Mucosa of rectum (tissue), 2 donors: ENCODE data around the gene ARHGDIB.
A peak's percentile ranks its signal among the peaks of the same experiment; 100 is the strongest.

Experiments used
- H3K27ac ChIP-seq, 2 donors: one replicate each; pipeline ENCODE4 v1.7.0; 2013; ENCODE audit warnings: inconsistent platforms in 2 of 2, low read depth in 2 of 2, low read length in 2 of 2
- H3K27me3 ChIP-seq, 2 donors: one replicate each; pipeline ENCODE4 v1.7.0; 2013; ENCODE audit warnings: low read length in 2 of 2; ENCODE audit not compliant: control insufficient read depth in 2 of 2, insufficient read depth in 2 of 2
- H3K36me3 ChIP-seq, 2 donors: one replicate each; pipeline ENCODE4 v1.7.0; 2013; ENCODE audit warnings: low read length in 2 of 2; ENCODE audit not compliant: control insufficient read depth in 2 of 2, insufficient read depth in 2 of 2
- H3K4me1 ChIP-seq, 2 donors: one replicate each; pipeline ENCODE4 v1.7.0; 2013; ENCODE audit warnings: low read length in 2 of 2, mild to moderate bottlenecking in 1 of 2; ENCODE audit not compliant: control insufficient read depth in 2 of 2, insufficient read depth in 2 of 2
- H3K4me3 ChIP-seq, 2 donors: one replicate each; pipeline ENCODE4 v1.7.0; 2013; ENCODE audit warnings: low read length in 2 of 2
- H3K9ac ChIP-seq, 2 donors: one replicate each; pipeline ENCODE4 v1.7.0; 2013; ENCODE audit warnings: low read length in 2 of 2, low read depth in 1 of 2, mild to moderate bottlenecking in 1 of 2
- H3K9me3 ChIP-seq, 2 donors: one replicate each; pipeline ENCODE4 v1.7.0; 2013; ENCODE audit warnings: low read length in 2 of 2; ENCODE audit not compliant: control insufficient read depth in 2 of 2
- donor health status: healthy.
- donor health status: Normal muscosa, but diverticular disease.

ARHGDIB gene

DNA sequence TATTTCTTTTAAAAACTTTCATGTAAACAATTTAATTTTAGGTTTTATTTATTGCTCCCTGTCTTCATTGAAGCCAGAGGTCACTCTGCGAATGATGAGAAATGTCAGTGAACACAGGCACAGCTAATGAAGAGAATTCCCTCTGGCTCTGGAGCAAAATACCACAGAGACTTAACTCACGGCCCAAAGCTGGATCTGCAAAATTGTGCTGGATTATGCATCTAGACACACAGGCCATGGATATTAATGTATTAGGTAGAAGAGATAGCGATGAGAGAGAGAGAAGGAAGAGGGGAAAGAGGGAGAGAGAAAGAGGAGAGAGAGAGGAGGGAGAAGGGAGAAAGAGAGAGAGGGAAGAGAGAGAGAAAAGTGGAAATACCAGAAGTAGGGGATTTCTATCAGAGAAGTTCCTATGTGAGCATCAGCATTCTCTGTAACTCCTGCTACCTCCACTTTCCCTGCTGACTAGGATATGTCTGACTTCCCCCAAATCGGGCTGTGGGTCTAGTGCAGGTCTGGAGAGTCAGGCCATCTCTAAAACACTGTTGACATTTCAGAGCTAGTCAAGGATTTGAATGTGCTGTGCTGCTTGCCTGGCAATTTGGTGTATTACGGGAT, 3.7 kb downstream of the ARHGDIB start:
- H3K9ac ChIP-seq: peak overlapping the region in 1 of 2 donors; percentile 42
- H3K27me3 ChIP-seq: no peaks in the 10 kb centered on the region
- H3K4me3 ChIP-seq: peak overlapping the region; percentile 7 to 49
- H3K36me3 ChIP-seq: no peaks in the 10 kb centered on the region
- no peaks in the 10 kb centered on the region for H3K9me3 ChIP-seq
- peak overlapping the region; percentile 53 to 81 for H3K27ac ChIP-seq
- peaks cover 6 to 16% of the 10 kb centered on the region in 2 donors for H3K4me1 ChIP-seq

DNA sequence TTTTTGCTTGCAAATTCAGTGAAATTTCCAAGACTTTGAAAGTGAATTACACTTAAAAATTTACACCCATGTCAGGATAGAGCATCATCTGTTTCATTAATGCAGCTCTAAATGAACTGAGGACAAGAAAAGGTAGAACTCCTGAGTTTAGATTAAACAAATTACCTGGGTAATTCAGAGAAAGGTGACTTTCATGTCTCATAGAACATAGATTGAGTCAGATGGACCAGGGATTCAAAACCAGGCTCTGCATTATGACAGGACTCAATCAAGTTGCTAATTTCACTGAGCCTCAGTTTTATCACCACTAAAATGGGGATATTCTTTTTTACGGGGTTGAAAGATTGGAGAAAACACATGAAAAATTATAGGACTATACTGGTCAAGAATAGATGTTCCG, 4.5 kb downstream of the ARHGDIB start:
- Histone ChIP-seq H3K27ac (peak overlapping the region in 1 of 2 donors; percentile 26), H3K9me3 (no peaks in the 10 kb centered on the region), H3K4me3 (no peak overlapping the region), H3K4me1 (peaks cover 12 to 21% of the 10 kb centered on the region in 2 donors), H3K36me3 (no peaks in the 10 kb centered on the region), H3K9ac (no peak overlapping the region), H3K27me3 (no peaks in the 10 kb centered on the region)

- no peaks in the 10 kb centered on the region for H3K9me3 ChIP-seq
- H3K4me1 ChIP-seq: peaks cover 15 to 23% of the 10 kb centered on the region in 2 donors
- no peaks in the 10 kb centered on the region for H3K27me3 ChIP-seq
- H3K36me3 ChIP-seq: no peaks in the 10 kb centered on the region
- H3K4me3 ChIP-seq: peak overlapping the region in 1 of 2 donors; percentile 34
- H3K27ac ChIP-seq: peak overlapping the region in 1 of 2 donors; percentile 26
- no peak overlapping the region for H3K9ac ChIP-seq
Measured at GRCh38 chr12:14956024-14956891, 5.1 kb downstream of the ARHGDIB start.

- no peak overlapping the region for H3K9ac ChIP-seq
- peak overlapping the region in 1 of 2 donors; percentile 33 for H3K27ac ChIP-seq
- H3K27me3 ChIP-seq: no peaks in the 10 kb centered on the region
- no peak overlapping the region for H3K4me3 ChIP-seq
- H3K36me3 ChIP-seq: peaks cover 0 to 6% of the 10 kb centered on the region in 2 donors
- no peaks in the 10 kb centered on the region for H3K9me3 ChIP-seq
- H3K4me1 ChIP-seq: peaks cover 21 to 25% of the 10 kb centered on the region in 2 donors
Measured at GRCh38 chr12:14954269-14954668, 7.1 kb downstream of the ARHGDIB start.

DNA sequence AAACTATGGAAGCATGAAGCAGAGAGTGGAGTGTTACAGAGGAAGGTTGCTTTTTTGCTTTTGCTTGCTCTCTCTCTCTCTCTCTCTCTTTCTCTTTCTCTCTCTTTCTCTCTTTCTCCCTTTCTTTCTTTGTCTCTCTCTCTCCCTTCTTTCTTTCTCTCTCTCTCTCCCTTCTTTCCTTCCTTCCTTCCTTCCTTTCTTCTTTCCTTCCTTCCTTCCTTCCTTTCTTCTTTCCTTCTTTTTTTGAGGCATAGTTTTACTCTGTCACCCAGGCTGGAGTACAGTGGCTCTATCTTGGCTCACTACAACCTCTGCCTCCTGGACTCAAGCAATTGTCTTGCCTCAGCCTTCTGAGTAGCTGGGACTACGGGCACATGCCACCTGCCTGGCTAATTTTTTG, 7.6 kb downstream of the ARHGDIB start:
- Histone ChIP-seq H3K27ac (peak overlapping the region in 1 of 2 donors; percentile 33), H3K4me1 (peaks cover 27 to 28% of the 10 kb centered on the region in 2 donors)

DNA sequence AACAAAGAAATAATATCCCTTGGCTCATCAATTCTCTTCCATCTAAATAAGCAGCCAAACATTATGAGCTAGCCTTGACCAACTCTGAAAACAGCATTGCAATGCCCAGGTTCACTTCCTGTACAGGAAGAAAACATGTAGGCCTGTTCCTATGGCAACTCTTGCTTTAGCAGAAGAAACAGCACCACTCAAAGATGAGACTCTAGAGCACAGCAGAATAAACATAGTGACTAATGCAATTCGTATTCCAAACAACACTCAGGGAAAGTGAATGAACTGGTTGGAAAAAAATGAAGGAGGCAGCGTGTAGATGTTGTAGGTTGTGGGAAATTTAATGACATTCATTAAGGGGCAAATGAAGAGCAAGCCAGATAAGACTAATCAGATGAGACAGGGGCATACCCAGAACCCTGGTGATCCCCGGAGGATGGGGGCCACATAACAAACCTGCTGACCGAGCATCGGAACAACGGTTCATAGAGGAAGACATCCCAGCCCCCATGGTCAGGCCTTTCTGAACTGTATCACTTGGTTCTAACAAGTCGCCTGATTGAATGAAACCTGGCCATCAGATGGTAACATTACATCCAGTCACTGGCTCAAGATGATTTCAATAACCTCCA, 9.0 kb downstream of the ARHGDIB start:
- Histone ChIP-seq H3K27ac (peak overlapping the region; percentile 65 to 74), H3K4me1 (peaks cover 27% of the 10 kb centered on the region in 2 donors), H3K4me3 (peak overlapping the region in 1 of 2 donors; percentile 1), H3K27me3 (no peaks in the 10 kb centered on the region), H3K36me3 (peaks cover 0 to 10% of the 10 kb centered on the region in 2 donors), H3K9me3 (no peaks in the 10 kb centered on the region), H3K9ac (no peak overlapping the region)

More for the DNA sequence above, 7.6 kb downstream of the ARHGDIB start:
- Histone ChIP-seq H3K4me3 (no peak overlapping the region), H3K9ac (no peak overlapping the region), H3K9me3 (no peaks in the 10 kb centered on the region), H3K27me3 (no peaks in the 10 kb centered on the region), H3K36me3 (peaks cover 0 to 6% of the 10 kb centered on the region in 2 donors)

GRCh38 chr12:14951851-14952250, 9.6 kb downstream of the ARHGDIB start:
- no peak overlapping the region for H3K9ac ChIP-seq
- no peaks in the 10 kb centered on the region for H3K27me3 ChIP-seq
- H3K4me3 ChIP-seq: no peak overlapping the region
- peak overlapping the region; percentile 62 to 65 for H3K27ac ChIP-seq
- H3K36me3 ChIP-seq: peaks cover 0 to 10% of the 10 kb centered on the region in 2 donors
- H3K9me3 ChIP-seq: no peaks in the 10 kb centered on the region
- H3K4me1 ChIP-seq: peaks cover 27% of the 10 kb centered on the region in 2 donors

- Histone ChIP-seq H3K27ac (peak overlapping the region in 1 of 2 donors; percentile 62), H3K36me3 (peaks cover 0 to 14% of the 10 kb centered on the region in 2 donors), H3K4me1 (peaks cover 27% of the 10 kb centered on the region in 2 donors), H3K9me3 (no peaks in the 10 kb centered on the region), H3K27me3 (no peaks in the 10 kb centered on the region), H3K4me3 (peak overlapping the region in 1 of 2 donors; percentile 13), H3K9ac (no peak overlapping the region)
Measured at GRCh38 chr12:14950982-14951746, 10.2 kb downstream of the ARHGDIB start.

DNA sequence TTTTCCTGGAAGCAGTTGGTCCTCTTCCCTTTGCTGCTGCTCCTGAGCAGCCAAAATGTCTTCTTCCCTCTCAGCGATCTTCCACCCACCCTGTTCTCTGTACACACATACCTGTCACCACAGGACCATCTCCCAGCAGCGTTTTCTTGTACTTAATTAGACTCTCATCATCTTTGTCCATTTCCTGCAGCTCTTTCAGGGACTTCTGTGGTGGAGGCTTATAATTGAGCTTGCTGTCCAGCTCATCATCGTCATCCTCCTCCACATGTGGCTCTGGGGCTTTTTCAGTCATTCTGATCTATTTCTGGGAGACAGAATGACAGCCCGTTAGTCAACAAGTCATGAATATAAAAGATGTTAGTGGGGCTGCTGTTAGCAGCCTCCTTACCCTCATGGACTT, 11.0 kb downstream of the ARHGDIB start:
- Histone ChIP-seq H3K4me3 (no peak overlapping the region), H3K27me3 (no peaks in the 10 kb centered on the region), H3K9me3 (no peaks in the 10 kb centered on the region), H3K36me3 (peaks cover 0 to 18% of the 10 kb centered on the region in 2 donors), H3K27ac (no peak overlapping the region), H3K4me1 (peaks cover 27% of the 10 kb centered on the region in 2 donors), H3K9ac (no peak overlapping the region)
